SU-DHL-6 (cell line): ENCODE results near the gene EEPD1.
A peak's percentile ranks its signal among the peaks of the same experiment; 100 is the strongest.

Source experiments
- H2AFZ ChIP-seq: fragments of 200-600 bp; sonication (generic); 2 replicates; pipeline ENCODE4 v1.6.1; 2014; ENCODE audit warnings: low read depth, mild to moderate bottlenecking, moderate library complexity, mixed read lengths, antibody characterized with exemption, low read length; ENCODE audit not compliant: severe bottlenecking
- H3F3A ChIP-seq: fragments of 200-600 bp; shearing (Covaris generic); 2 replicates; pipeline ENCODE4 v1.6.0; 2016; ENCODE audit warnings: antibody characterized with exemption, mild to moderate bottlenecking; ENCODE audit not compliant: insufficient read depth
- H3K27ac ChIP-seq: fragments of 200-600 bp; sonication (generic); 2 replicates; pipeline ENCODE4 v1.5.1; 2016; ENCODE audit warnings: low read depth, mild to moderate bottlenecking, low read length, moderate library complexity, mixed read lengths
- H3K27me3 ChIP-seq: fragments of 200-600 bp; sonication (generic), shearing (Covaris generic); 2 replicates; pipeline ENCODE4 v1.6.0; 2014; ENCODE audit warnings: mild to moderate bottlenecking, low read length
- H3K36me3 ChIP-seq: fragments of 200-600 bp; sonication (generic); 2 replicates; pipeline ENCODE4 v1.6.1; 2014; ENCODE audit warnings: mild to moderate bottlenecking, low read length, mixed read lengths
- H3K4me2 ChIP-seq: fragments of 300-600, 200-600 bp; shearing (Covaris generic), sonication (generic); 2 replicates; pipeline ENCODE4 v1.6.0; 2014; ENCODE audit warnings: low read length, low read depth, mild to moderate bottlenecking; ENCODE audit not compliant: poor library complexity, severe bottlenecking
- H3K4me3 ChIP-seq: fragments of 200-600 bp; sonication (generic); 2 replicates; pipeline ENCODE4 v1.5.1; 2014; ENCODE audit warnings: antibody characterized with exemption, low read length, mild to moderate bottlenecking, mixed read lengths; ENCODE audit not compliant: insufficient read depth, poor library complexity, severe bottlenecking
- H3K79me2 ChIP-seq: fragments of 200-600 bp; sonication (generic); 2 replicates; pipeline ENCODE4 v1.6.1; 2014; ENCODE audit warnings: mild to moderate bottlenecking, low read length, moderate library complexity; ENCODE audit not compliant: insufficient read depth
- H3K9ac ChIP-seq: fragments of 200-600 bp; sonication (generic); 2 replicates; pipeline ENCODE4 v1.7.0; 2014; ENCODE audit warnings: mild to moderate bottlenecking, low read length
- H3K9me2 ChIP-seq: fragments of 200-600 bp; sonication (generic); replicated peaks from 2 replicates; pipeline ENCODE4 v1.6.1; 2014; ENCODE audit warnings: low read length; ENCODE audit not compliant: insufficient read depth
- H3K9me3 ChIP-seq: fragments of 200-600 bp; sonication (generic); 2 replicates; pipeline ENCODE4 v1.6.1; 2014; ENCODE audit warnings: low read length, mixed read lengths; ENCODE audit not compliant: insufficient read depth
- H4K20me1 ChIP-seq: fragments of 200-600 bp; sonication (generic); 2 replicates; pipeline ENCODE4 v1.6.1; 2014; ENCODE audit warnings: low read depth, mild to moderate bottlenecking, antibody characterized with exemption, low read length, moderate library complexity, mixed read lengths
- CTCF ChIP-seq: fragments of 200-600 bp; sonication (generic); IDR thresholded peaks from one replicate; pipeline ENCODE4 v1.5.1; 2017; ENCODE audit warnings: antibody characterized with exemption, mild to moderate bottlenecking, low read length, moderate library complexity; ENCODE audit not compliant: insufficient read depth, poor library complexity, severe bottlenecking
- EZH2phosphoT487 ChIP-seq: fragments of 200-600 bp; sonication (generic), shearing (Covaris generic); conservative IDR thresholded peaks from 2 replicates; pipeline ENCODE4 v1.6.1; 2018; ENCODE audit warnings: mild to moderate bottlenecking, antibody characterized with exemption, low read length, moderate library complexity, mixed read lengths

EEPD1 gene

GRCh38 chr7:36158321-36158605, 5.2 kb downstream of the EEPD1 start:
- peaks cover 35% of the 10 kb centered on the region for H3K36me3 ChIP-seq

GRCh38 chr7:36159618-36160017, 6.6 kb downstream of the EEPD1 start:
- Histone ChIP-seq H3K4me3 (no peak overlapping the region), H3K9me2 (no peaks in the 10 kb centered on the region), H3K4me2 (peak overlapping the region; percentile 82), H3F3A (0 out of 2 replicates have a peak, but pooled peaks cover 4% of the 10 kb centered on the region), H3K79me2 (peaks cover 100% of the 10 kb centered on the region), H3K36me3 (peaks cover 43% of the 10 kb centered on the region), H3K27me3 (no peaks in the 10 kb centered on the region), H2AFZ (no peak overlapping the region), H4K20me1 (peaks cover 46% of the 10 kb centered on the region), H3K27ac (peak overlapping the region; percentile 4; the same call in 1 of the 2 replicates), H3K9me3 (no peaks in the 10 kb centered on the region), H3K9ac (0 out of 2 replicates have a peak overlapping the region, but pooled peaks have one; percentile 0)
- TF ChIP-seq EZH2phosphoT487 (no peak), CTCF (no peak)

More at GRCh38 chr7:36158321-36158605, 5.2 kb downstream of the EEPD1 start:
- peak overlapping the region; percentile 82 for H3K4me2 ChIP-seq
- no peak for TF ChIP-seq CTCF
- no peak for TF ChIP-seq EZH2phosphoT487
- H3K79me2 ChIP-seq, result peaks cover 100% of the 10 kb centered on the region
- H3K27ac ChIP-seq, result no peak overlapping the region
- H2AFZ ChIP-seq, result no peak overlapping the region
- no peaks in the 10 kb centered on the region for H3K9me2 ChIP-seq
- H3K9ac ChIP-seq, result peak overlapping the region; percentile 78
- peak overlapping the region; percentile 76 for H3K4me3 ChIP-seq
- H3K9me3 ChIP-seq, result no peaks in the 10 kb centered on the region
- H3K27me3 ChIP-seq, result no peaks in the 10 kb centered on the region
- peaks cover 40% of the 10 kb centered on the region for H4K20me1 ChIP-seq
- H3F3A ChIP-seq, result 0 out of 2 replicates have a peak, but pooled peaks cover 4% of the 10 kb centered on the region

GRCh38 chr7:36160313-36160712, 7.3 kb downstream of the EEPD1 start:
- Histone ChIP-seq H3K9ac (no peak overlapping the region), H3K27ac (no peak overlapping the region), H3K36me3 (peaks cover 40% of the 10 kb centered on the region), H4K20me1 (peaks cover 49% of the 10 kb centered on the region), H3K4me3 (no peak overlapping the region), H3K27me3 (no peaks in the 10 kb centered on the region), H3K4me2 (peak overlapping the region; percentile 82), H3F3A (0 out of 2 replicates have a peak, but pooled peaks cover 4% of the 10 kb centered on the region), H3K9me3 (no peaks in the 10 kb centered on the region), H3K9me2 (no peaks in the 10 kb centered on the region), H3K79me2 (peaks cover 100% of the 10 kb centered on the region), H2AFZ (no peak overlapping the region)
- no peak for TF ChIP-seq CTCF
- no peak for TF ChIP-seq EZH2phosphoT487
